ACC112 (cell line): ENCODE measurements around the gene C7orf33.

Source experiments
- H2AFZ ChIP-seq: fragments of 200-600 bp; sonication (generic); one replicate; pipeline ENCODE4 v1.6.0; 2017; ENCODE audit warnings: antibody characterized with exemption, low read length; ENCODE audit not compliant: unreplicated experiment
- H3K27ac ChIP-seq: fragments of 200-600 bp; sonication (generic); 2 replicates; pipeline ENCODE4 v1.5.1; 2014; ENCODE audit warnings: low read depth, mild to moderate bottlenecking, antibody characterized with exemption, low read length, moderate library complexity
- H3K27me3 ChIP-seq: fragments of 200-600 bp; sonication (generic); 2 replicates; pipeline ENCODE4 v1.6.1; 2014; ENCODE audit warnings: mild to moderate bottlenecking, antibody characterized with exemption, low read length, moderate library complexity, mixed read lengths; ENCODE audit not compliant: insufficient read depth
- H3K36me3 ChIP-seq: fragments of 200-600 bp; sonication (generic); 2 replicates; pipeline ENCODE4 v1.6.1; 2016; ENCODE audit warnings: mild to moderate bottlenecking, antibody characterized with exemption, low read length, moderate library complexity, mixed read lengths; ENCODE audit not compliant: insufficient read depth
- H3K4me1 ChIP-seq: fragments of 200-600 bp; sonication (generic); one replicate; pipeline ENCODE4 v1.6.1; 2016; ENCODE audit warnings: low read length, mixed read lengths; ENCODE audit not compliant: insufficient read depth, unreplicated experiment, control insufficient read depth
- H3K4me3 ChIP-seq: fragments of 200-600 bp; sonication (generic); 2 replicates; pipeline ENCODE4 v1.5.1; 2014; ENCODE audit warnings: mild to moderate bottlenecking, low read depth, low read length
- H3K79me2 ChIP-seq: fragments of 200-600 bp; sonication (generic); one replicate; pipeline ENCODE4 v1.6.0; 2016; ENCODE audit warnings: low read length; ENCODE audit not compliant: control insufficient read depth, unreplicated experiment, insufficient read depth

C7orf33 gene

GRCh38 chr7:148662646-148663045 lies 72.1 kb downstream of the C7orf33 start:
- no peak overlapping the region for H3K4me3 ChIP-seq
- no peaks in the 10 kb centered on the region for H3K27me3 ChIP-seq
- H2AFZ ChIP-seq = no peak overlapping the region
- H3K36me3 ChIP-seq = no peaks in the 10 kb centered on the region
- no peaks in the 10 kb centered on the region for H3K79me2 ChIP-seq
- H3K4me1 ChIP-seq = peaks cover 14% of the 10 kb centered on the region
- no peak overlapping the region for H3K27ac ChIP-seq

- no peaks in the 10 kb centered on the region for H3K27me3 ChIP-seq
- H3K36me3 ChIP-seq = no peaks in the 10 kb centered on the region
- no peak overlapping the region for H3K27ac ChIP-seq
- no peaks in the 10 kb centered on the region for H3K79me2 ChIP-seq
- H2AFZ ChIP-seq = no peak overlapping the region
- H3K4me1 ChIP-seq = peaks cover 14% of the 10 kb centered on the region
- no peak overlapping the region for H3K4me3 ChIP-seq
These were observed 73.8 kb downstream of the C7orf33 start for GRCh38 chr7:148664324-148664723.

- H3K4me3 ChIP-seq = no peak overlapping the region
- H3K27me3 ChIP-seq = no peaks in the 10 kb centered on the region
- H3K4me1 ChIP-seq = peaks cover 14% of the 10 kb centered on the region
- no peak overlapping the region for H2AFZ ChIP-seq
- no peaks in the 10 kb centered on the region for H3K36me3 ChIP-seq
- no peaks in the 10 kb centered on the region for H3K79me2 ChIP-seq
- no peak overlapping the region for H3K27ac ChIP-seq
These were observed 74.7 kb downstream of the C7orf33 start for GRCh38 chr7:148665221-148665620.
